ENCODE results near the gene EDDM13. TPM values are rescaled to one million over a fixed set of nuclear protein-coding genes. Genes with fewer than 3 reads are reported as not detected.

The EDDM13 gene
- polyA plus RNA-seq, 2 donors, result 2.8 to 3.0 TPM

Other genes with a start within 250 kb of the EDDM13 start
- gene ZNF787, start 151.5 kb upstream of the EDDM13 start, polyA plus RNA-seq, result 10 to 100 TPM; 17.0 to 19.0 TPM
- gene ZNF444, start 131.5 kb upstream of the EDDM13 start, polyA plus RNA-seq, result 10 to 100 TPM; 12.9 to 16.0 TPM
- gene GALP, start 96.7 kb upstream of the EDDM13 start, polyA plus RNA-seq, result not detected
- under 1 TPM; 0.01 to 0.04 TPM for gene ZSCAN5B, start 75.0 kb upstream of the EDDM13 start, polyA plus RNA-seq
- gene ZSCAN5C, start 70.5 kb upstream of the EDDM13 start, polyA plus RNA-seq, result not detected
- gene ZSCAN5A, start 42.1 kb downstream of the EDDM13 start, polyA plus RNA-seq, result 1 to 10 TPM; 3.8 to 3.9 TPM
- gene ZNF582, start 120.8 kb downstream of the EDDM13 start, polyA plus RNA-seq, result 1 to 10 TPM in 1 of 2 donors, under 1 TPM in 1; 0.86 to 1.1 TPM
- under 1 TPM; 0.55 to 0.56 TPM for gene ZNF583, start 131.6 kb downstream of the EDDM13 start, polyA plus RNA-seq
- gene ZNF667, start 204.6 kb downstream of the EDDM13 start, polyA plus RNA-seq, result 1 to 10 TPM in 1 of 2 donors, under 1 TPM in 1; 0.85 to 1.9 TPM
- 1 to 10 TPM; 1.2 to 2.2 TPM for gene ZNF471, start 235.1 kb downstream of the EDDM13 start, polyA plus RNA-seq